ENCODE results near the gene ENPP3. TPM values are rescaled to one million over a fixed set of nuclear protein-coding genes. Genes with fewer than 3 reads are reported as not detected.
"Not testable (repeated sequence)": the region's sequence is repeated elsewhere in the genome, so short reads cannot be mapped to it uniquely, and the experiment has no call there.

The ENPP3 gene
- total RNA-seq, 1 donor from 2014 or later: not detected

DNA sequence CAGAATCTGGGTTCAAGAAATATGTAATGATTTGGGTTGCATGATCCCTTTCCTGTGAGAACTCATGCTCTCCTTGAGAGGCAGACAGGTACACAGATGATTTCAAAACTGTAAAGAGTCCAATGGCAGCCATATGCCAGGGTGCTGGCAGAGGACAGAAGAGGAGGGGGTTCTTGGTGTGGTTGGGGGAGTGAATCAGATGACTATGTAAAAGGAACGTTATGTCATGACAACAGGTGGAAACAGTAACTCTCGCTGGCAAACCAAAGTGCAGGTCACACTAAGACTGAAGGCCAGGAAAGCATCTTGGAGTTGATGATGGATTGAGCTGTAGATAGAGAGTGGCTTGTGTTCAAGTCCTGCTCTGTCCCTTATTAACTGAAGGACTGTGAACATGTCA lies 43.8 kb downstream of the ENPP3 start:
- DNase-seq: no peak
- intact Hi-C loops (cut with micrococcal nuclease): no loop called here
- no peak for ATAC-seq

DNA sequence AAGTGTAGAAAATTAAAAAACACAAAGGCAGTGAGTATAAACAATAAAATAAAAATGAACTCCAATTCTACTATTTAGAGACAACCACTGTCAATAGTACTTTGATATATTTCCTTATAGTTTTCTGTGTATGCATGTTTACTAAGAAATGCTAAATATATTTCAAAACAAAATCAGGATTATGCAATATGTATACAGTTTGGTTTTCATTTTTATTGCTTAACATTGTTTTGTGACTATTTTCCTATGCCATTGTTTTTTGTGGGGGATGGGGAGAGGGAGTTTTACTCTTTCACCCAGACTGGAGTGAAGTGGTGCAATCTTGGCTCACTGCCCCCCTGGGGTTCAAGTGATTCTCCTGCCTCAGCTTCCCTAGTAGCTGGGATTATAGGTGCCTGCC lies 44.5 kb downstream of the ENPP3 start:
- intact Hi-C loops (cut with micrococcal nuclease): no loop called here
- no peak for ATAC-seq

DNA sequence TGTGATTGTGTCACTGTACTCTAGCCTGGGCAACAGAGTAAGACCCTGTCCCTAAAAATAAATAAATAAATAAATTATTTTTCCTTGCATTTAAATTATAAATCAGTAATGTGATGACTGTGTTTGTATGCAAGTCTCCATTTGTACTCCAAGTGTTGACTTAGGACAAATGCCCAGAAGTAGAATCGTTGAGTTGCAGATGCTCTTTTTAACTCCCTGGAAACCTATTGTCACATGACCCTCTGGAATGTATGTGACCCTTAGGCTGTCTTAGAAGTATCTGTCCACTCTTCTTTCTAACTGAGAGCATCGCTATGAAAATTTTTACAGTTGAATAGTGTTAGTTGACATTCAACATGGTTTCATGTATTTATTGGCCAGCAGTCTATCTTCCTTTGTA lies 45.3 kb downstream of the ENPP3 start:
- intact Hi-C loops (cut with micrococcal nuclease): no loop called here
- no peak for ATAC-seq
- no peak for DNase-seq

More for the DNA sequence above, 44.5 kb downstream of the ENPP3 start:
- no peak for DNase-seq

DNA sequence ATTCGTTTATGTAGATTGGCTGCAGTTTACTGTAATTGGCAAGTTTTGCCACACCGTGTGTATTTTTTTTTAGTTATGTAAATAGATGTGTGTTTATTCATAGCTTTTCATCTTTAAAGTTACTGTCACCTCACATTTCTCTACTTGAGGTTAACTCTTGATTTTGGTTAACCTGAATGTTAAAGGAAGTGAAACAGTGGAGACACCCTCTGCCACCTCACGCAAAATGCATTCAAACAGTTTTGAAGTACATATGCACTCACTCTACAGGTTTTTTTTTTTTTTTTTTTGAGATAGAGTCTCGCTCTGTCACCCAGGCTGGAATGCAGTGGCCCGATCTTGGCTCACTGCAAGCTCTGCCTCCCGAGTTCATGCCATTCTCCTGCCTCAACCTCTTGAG lies 46.4 kb downstream of the ENPP3 start:
- DNase-seq (no peak), ATAC-seq (no peak)
- intact Hi-C loops (cut with micrococcal nuclease): no loop called here

DNA sequence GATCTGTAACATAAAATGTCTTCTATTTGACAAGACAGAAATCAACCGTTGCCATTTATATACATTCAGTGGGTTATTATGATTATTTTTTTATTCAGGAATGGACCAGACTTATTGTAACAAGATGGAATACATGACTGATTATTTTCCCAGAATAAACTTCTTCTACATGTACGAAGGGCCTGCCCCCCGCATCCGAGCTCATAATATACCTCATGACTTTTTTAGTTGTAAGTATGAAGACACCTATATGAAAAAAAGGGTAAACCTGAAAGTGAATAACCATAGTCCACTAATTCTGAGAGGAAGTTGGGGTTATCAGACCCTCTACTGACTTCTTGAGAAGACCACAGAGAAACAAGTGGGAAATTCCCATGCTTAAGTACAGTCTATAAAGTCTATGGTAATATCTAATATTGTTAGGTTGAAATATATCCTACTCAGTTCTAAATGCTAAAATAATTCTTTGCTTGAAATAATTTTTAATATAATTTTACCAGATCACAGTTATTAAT lies 48.2 kb downstream of the ENPP3 start:
- no peak for ATAC-seq
- no peak for DNase-seq
- intact Hi-C loops (cut with micrococcal nuclease): no loop called here

DNA sequence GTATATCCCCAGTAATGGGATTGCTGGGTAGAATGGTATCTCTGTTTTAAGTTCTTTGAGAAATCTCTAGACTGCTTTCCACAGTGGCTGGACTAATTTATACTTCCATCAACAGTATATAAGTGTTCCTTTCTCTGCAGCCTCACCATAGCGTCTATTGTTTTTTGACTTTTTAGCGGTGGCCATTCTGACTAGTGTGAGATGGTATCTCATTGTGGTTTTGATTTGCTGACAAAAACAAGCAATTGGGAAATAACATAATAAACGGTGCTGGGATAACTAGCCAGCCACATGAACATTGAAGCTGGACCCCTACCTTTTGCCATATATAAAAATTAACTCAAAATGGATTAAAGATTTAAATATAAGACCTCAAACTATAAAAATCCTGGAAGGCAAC lies 49.9 kb downstream of the ENPP3 start:
- DNase-seq: no peak
- intact Hi-C loops (cut with micrococcal nuclease): no loop called here
- no peak for ATAC-seq

DNA sequence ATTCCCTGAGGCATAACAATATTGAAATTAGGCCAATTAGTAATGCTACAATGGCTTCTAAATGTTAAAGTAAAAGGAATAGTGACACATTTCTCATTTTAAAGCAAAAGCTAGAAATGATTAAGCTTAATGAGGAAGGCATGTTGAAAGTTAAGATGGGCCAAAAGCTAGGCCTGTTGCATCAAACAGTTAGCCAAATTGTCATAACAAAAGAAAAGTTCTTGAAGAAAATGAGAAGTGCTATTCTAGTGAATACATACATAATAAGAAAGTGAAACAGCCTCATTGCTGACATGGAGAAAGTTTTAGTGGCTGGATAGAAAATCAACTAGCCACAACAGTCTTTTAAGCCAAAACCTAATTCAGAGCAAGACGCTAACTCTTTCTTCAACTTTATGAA lies 51.2 kb downstream of the ENPP3 start:
- intact Hi-C loops (cut with micrococcal nuclease): no loop called here
- DNase-seq: no peak
- no peak for ATAC-seq

DNA sequence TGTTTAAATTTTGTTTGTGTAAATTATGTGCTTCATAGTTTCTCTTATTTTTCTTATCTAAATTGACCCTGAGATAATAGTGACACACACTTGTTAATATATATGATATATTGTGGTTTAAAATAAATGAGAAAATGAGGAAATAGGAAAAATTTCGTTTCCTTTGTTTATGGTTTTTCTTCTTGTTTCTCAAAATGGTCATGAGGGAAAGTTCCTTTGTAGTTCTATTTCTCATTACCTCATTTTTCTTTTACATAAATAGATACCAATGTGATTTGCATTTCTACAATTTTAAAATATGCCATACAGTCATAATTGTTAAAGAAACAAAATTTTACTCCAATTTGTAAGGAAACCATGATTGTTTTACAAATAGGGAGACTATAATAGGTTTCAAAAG lies 54.9 kb downstream of the ENPP3 start:
- ATAC-seq (no peak), DNase-seq (no peak)
- intact Hi-C loops (cut with micrococcal nuclease): loop anchor here (5.0 kb wide), 1 partner anchor 220 kb away; no protein-coding TSS in a partner anchor

DNA sequence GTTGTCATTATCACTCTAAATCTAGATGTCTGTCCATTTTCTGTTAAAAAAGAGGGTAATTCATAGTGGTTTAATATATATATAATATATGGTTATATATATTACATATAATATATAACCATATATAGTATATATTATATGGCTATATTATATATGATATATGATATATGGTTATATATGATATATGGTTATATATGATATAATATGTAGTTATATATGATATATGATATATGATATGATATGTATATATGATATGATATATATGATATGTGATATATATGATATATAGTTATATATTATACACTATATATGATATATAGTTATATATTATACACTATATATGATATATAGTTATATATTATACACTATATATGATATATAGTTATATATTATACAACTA lies 55.5 kb downstream of the ENPP3 start:
- intact Hi-C loops (cut with micrococcal nuclease): loop anchor here (5.0 kb wide), 1 partner anchor 220 kb away; no protein-coding TSS in a partner anchor
- ATAC-seq (no peak), DNase-seq (no peak)

DNA sequence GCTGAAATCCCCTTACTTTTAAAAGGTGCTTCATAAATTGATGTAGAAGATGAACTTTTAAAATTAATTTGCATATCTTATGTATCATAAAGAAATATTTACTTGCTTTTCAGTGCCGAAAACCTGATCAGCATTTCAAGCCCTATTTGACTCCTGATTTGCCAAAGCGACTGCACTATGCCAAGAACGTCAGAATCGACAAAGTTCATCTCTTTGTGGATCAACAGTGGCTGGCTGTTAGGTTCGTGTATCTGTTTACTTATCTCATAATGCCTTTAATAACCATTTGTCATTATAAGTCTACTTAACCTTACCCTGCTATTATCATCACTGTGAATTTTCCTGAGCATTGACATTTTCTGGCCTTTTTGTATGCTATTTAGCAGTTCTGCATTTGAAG lies 56.3 kb downstream of the ENPP3 start:
- intact Hi-C loops (cut with micrococcal nuclease): loop anchor here (5.0 kb wide), 1 partner anchor 219 kb away; no protein-coding TSS in a partner anchor
- DNase-seq (no peak), ATAC-seq (no peak)

DNA sequence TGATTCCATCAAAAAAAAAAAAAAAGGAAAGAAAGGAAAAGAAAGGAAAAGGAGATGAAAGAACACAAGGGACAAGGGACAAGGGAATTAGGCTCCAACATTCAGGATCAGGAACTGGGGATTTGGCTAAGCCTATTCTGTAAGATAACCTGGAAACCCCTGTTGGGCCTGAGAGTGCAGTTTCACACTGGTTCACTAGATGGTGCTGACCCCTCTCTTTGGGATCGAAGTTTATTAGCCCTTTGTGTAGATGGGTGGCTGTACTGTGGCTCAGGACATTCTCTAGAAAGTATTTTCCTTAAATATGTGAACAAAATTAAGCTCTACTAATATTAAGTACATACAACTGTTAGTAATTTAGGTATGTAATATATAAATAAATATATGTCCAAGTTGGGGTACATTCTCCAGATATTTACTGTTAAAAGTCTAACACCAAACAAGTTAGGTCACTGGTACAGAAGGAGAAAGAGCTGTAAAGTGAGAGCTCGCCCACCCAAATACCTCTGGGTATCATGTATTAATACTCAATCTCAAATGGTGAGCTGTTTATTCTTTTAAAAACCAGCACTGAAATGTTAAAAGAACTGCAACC lies 57.8 kb downstream of the ENPP3 start:
- intact Hi-C loops (cut with micrococcal nuclease): loop anchor here (5.0 kb wide), 1 partner anchor 217 kb away; no protein-coding TSS in a partner anchor
- DNase-seq (no peak), ATAC-seq (peak; percentile 74)

DNA sequence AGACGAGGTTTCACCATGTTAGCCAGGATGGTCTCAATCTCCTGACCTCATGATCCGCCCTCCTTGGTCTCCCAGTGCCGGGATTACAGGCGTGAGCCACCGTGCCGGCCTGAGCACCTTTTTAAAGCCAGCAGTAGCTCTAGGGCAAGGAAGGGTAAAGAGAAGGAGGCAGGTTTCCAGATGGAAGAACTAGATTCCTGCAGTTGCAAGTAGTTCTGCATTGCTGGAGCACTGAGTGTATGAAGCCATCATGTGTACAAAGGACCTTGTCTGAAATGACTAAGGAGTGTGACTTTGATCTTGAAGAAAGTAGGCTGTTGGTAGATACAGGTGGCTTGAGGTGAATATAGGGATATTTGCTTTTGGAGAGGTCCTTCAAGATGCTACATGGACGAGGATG lies 59.9 kb downstream of the ENPP3 start:
- no peak for ATAC-seq
- DNase-seq: no peak
- intact Hi-C loops (cut with micrococcal nuclease): no loop called here

DNA sequence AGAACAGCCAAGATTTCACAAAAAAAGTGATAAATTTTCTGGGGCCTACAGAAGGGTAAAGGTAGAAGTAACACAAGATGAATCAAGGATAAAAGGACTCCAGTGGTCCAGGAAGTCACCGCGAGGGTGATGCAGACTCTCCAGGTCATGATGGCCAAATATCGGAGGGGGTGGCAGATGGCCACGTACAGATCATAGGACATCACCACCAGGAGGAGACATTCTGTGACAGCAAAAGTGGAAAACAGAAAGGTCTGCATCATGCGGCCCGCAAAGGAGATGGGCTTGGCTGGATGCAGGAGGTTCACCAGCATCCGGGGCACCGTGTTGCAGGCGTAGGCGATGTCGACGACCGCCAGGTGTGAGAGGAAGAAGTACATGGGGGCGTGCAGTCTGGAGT lies 63.7 kb downstream of the ENPP3 start:
- DNase-seq; ATAC-seq; intact Hi-C loops (cut with micrococcal nuclease): not testable (repeated sequence)

DNA sequence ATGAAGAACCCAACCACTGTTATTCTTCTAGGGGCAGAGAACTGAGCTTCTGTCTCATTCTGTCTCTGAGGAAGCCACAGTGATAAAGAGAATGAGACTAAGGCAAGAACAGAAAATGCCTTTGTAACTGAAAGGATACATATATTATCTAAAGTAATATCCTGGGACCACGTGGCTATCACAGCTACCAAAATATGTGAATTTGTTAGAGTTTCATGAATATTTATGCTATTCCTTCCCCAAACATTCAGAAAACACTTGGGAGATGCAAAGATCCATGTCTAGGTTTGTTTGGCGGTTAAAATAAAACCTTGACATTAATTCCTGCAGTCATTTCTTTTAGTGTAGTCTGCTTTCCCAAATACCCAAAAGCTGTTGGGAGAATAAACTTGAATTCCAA lies 66.8 kb downstream of the ENPP3 start:
- DNase-seq; intact Hi-C loops (cut with micrococcal nuclease); ATAC-seq: not testable (repeated sequence)

DNA sequence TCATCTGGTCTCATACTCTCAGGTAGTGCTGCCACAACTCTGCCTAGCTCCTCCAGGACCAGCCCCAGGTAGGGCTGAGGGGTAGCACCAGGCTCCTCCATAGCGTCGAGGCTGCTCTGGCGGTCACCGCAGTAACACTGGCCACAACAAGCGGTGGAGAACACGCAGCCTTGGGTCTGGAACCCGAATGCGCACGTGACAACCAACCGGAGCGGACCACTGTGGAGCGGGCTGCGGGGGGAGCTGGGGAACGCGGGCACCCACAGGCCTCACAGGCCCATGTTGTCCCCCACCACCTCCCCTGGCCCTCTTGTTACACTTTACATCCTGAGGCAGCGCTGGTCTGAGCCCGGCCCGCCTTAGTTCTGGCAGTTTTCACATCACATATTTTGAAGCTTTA lies 73.8 kb downstream of the ENPP3 start, which contains the start of gene CTAGE9:
Gene CTAGE9, minus strand, starts transcription at position 101 of the 400 bp plus-strand sequence. Its CDS starts 0 bp downstream, at position 101.
- DNase-seq; intact Hi-C loops (cut with micrococcal nuclease); ATAC-seq: not testable (repeated sequence)

DNA sequence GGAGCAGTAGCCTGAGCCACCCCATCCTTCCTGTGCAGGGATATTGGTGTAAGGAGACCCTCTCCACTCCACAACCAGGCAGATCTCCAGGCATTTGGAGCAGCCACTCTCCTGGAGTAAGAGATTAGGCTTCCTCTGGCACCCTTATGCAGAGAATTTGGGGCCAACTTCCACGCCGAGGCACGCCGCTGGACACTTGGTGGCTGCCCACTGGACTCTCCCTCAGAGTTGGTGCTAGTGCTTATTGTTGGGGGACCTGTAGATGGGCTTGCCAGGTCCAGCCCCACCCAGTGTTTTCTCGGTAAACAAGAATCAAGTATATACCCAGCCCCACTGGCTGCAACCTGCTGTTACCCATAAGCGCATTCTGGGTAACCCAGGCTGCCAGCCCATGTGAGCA lies 78.5 kb downstream of the ENPP3 start:
- ATAC-seq; DNase-seq; intact Hi-C loops (cut with micrococcal nuclease): not testable (repeated sequence)

DNA sequence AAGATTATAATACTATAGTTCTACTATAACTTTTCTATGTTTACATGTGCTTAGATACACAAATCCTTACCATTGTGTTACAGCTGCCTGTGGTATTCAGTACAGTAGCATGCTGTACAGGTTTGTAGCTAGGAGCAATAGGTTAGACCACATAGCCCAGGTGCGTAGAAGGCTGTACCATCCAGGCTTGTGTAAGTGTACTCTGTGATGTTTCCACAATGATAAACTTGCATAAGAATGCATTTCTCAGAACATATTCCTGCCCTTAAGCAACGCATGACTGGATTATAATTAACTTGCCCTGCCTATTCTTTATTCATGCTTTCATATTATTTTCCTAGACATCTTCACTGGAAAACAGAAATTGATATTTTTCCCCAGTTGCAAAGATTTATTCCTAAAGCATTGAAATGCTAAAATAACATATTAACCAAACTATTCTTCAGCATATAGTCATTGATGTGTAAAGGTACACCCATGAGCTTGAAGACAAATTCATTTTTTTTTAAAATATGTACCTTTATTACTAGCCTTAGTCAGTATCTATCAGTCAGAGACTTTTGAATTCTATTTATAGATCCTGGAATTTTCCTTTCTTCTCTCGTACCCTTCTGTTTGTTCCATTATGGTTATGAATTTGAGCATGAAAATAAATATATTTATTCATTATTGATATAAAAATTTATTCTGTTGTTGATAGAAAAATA lies 80.9 kb downstream of the ENPP3 start:
- no peak for ATAC-seq
- intact Hi-C loops (cut with micrococcal nuclease): no loop called here
- no peak for DNase-seq

DNA sequence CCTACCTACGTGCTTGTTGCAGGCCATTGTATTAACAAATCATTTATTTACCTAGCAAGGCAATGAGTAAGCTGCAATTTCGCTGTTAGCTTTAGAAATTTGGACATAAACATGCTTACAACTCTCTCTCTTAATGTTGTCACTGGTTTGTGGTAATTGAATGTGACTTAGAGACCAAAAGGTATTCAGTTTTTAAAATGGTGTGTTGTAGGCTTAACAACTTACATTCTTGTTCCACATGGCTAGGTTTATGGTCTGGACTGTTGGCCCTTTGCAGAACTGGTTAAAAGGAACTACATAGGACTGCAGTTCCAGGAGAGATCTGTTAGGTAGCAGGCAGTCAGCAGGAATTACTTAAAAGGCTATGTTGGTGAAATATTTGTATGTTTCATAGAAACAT lies 84.1 kb downstream of the ENPP3 start:
- intact Hi-C loops (cut with micrococcal nuclease): no loop called here
- DNase-seq (no peak), ATAC-seq (no peak)

DNA sequence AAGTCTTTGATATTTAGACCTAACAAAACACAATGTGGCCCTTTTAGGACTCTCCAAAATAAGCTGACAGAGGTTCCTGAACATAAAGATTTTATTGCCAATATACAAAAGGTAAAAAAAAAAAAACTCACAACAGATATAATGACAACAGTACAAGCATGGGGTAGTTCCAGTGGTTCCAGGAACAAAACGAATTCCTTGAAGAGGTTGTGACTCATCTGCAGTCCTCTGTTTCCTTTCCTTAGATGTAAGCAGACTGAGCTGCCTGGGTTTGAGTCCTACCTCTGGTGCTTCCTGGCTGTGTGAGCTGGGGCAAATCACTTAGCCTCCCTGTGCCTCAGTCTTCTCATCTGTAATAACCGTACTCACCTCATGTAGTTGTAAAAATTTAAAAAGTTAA lies 87.0 kb downstream of the ENPP3 start:
- intact Hi-C loops (cut with micrococcal nuclease): no loop called here
- ATAC-seq: no peak
- no peak for DNase-seq

DNA sequence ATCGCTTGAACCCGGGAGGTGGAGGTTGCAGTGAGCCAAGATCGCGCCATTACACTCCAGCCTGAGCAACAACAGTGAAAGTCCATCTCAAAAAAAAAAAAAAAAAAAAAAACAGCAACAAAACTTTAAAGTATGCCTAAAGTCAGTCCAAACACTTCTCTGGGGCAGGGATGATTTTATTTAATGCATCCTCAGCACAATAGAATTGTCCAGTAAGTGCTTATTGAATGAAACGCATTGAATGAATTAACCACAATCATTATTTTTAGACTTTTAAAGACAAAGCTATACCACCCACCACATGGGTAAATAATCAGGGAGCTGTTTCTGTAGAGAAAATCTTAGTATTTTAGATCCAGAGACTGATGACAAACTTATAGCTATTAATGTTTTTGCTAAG lies 90.4 kb downstream of the ENPP3 start:
- intact Hi-C loops (cut with micrococcal nuclease): no loop called here
- DNase-seq: no peak
- no peak for ATAC-seq

DNA sequence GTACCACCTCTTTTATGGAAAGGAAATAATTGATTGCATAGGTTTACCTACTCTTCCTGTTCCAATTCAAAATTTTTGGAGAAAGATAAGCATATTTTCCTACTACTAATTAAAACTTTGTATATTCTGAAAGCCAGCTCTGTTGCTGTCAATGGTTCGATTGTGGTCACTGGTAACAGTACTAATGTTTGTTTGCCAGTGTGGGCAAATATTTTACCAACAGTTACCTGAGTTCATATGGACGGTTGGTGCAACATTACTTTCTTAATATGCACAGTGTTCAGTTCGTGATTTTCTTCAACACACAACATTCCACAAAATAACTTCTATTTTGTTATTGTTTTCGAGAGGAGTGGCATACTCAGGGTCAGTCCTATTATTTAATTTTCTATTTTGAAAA lies 90.8 kb downstream of the ENPP3 start:
- intact Hi-C loops (cut with micrococcal nuclease): no loop called here
- DNase-seq (no peak), ATAC-seq (no peak)
